Lung (tissue), 12 donors: ENCODE measurements around the gene PHF12. TPM values are rescaled to one million over a fixed set of nuclear protein-coding genes. Genes with fewer than 3 reads are reported as not detected.

Source experiments
- ATAC-seq: fragments of 200-7000 bp; cut with Tn5 transposase; one replicate; pipeline ENCODE4 v1.9.1; 2020; ENCODE audit warnings: moderate number of reproducible peaks; ENCODE audit not compliant: insufficient read depth, low FRiP score
- DNase-seq, 3 donors: peaks; one replicate each; pipeline ENCODE4 v3.0.0-alpha.2; 2013 to 2017
- H3K27ac ChIP-seq, 2 donors: one replicate each; pipeline ENCODE4 v1.5.1; 2013; ENCODE audit warnings: mild to moderate bottlenecking in 2 of 2, moderate library complexity in 2 of 2, control low read depth in 1 of 2, inconsistent platforms in 1 of 2, low read depth in 1 of 2, low read length in 1 of 2
- H3K27me3 ChIP-seq, 3 donors: one replicate each; pipeline ENCODE4 v1.5.1; 2013; ENCODE audit warnings: low read length in 2 of 3; ENCODE audit not compliant: control insufficient read depth in 3 of 3, insufficient read depth in 3 of 3
- H3K36me3 ChIP-seq, 4 donors: one replicate each; pipeline ENCODE4 v1.5.1; 2013; ENCODE audit warnings: low read length in 4 of 4, mild to moderate bottlenecking in 1 of 4, moderate library complexity in 1 of 4; ENCODE audit not compliant: control insufficient read depth in 4 of 4, insufficient read depth in 4 of 4
- H3K4me1 ChIP-seq, 5 donors: one replicate each; pipeline ENCODE4 v1.5.1; 2013; ENCODE audit warnings: low read length in 5 of 5, mild to moderate bottlenecking in 2 of 5, moderate library complexity in 1 of 5; ENCODE audit not compliant: control insufficient read depth in 5 of 5, insufficient read depth in 5 of 5
- H3K4me3 ChIP-seq: one replicate; pipeline ENCODE4 v1.5.1; 2013; ENCODE audit warnings: mild to moderate bottlenecking, control low read depth, moderate library complexity
- H3K9ac ChIP-seq, 2 donors: one replicate each; pipeline ENCODE4 v1.5.1; 2013; ENCODE audit warnings: low read length in 2 of 2, control low read depth in 1 of 2; ENCODE audit not compliant: insufficient read depth in 1 of 2
- H3K9me3 ChIP-seq, 4 donors: one replicate each; pipeline ENCODE4 v1.5.1; 2013; ENCODE audit warnings: low read length in 3 of 4, mild to moderate bottlenecking in 1 of 4, moderate library complexity in 1 of 4; ENCODE audit not compliant: control insufficient read depth in 4 of 4, insufficient read depth in 3 of 4
- CTCF ChIP-seq: IDR thresholded peaks from 2 replicates; pipeline ENCODE4 v1.5.1; 2012; ENCODE audit warnings: mild to moderate bottlenecking; ENCODE audit errors: control extremely low read depth, extremely low read depth
- WGBS, 2 donors: extraction: QIAGEN DNeasy Blood & Tissue Kit; methylation state at CpG; one replicate each; pipeline ENCODE4 v1.1.7; 2013; 5-methylcytosine and 5-hydroxymethylcytosine counted together
- polyA plus RNA-seq, 2 donors: library from polyadenylated mRNA; stranded (reverse); fragments of 200-250 nt; gene quantifications; one replicate each; pipeline ENCODE4 v1.2.1, GENCODE V29; 2013
- total RNA-seq, 2 donors: library from RNA; depleted of rRNA in 1 of 2; stranded (reverse); fragments of >200 nt in 1 of 2; gene quantifications; one replicate each; pipeline ENCODE4 v1.2.1, GENCODE V29; 2014 to 2021
- donor health status: control.
- donor health status: control.
- donor health status: Bipolar disorder and iron deficiency.
- donor health status: healthy.
- donor health status: DM: yes; HTN: yes; CAD: no.

PHF12 gene
- total and polyA plus RNA-seq, 4 donors, result 12.6 to 59.1 (median 37.3) TPM

- WGBS, 2 donors, result 91 to 92% methylated on average over 2 of the region's 2 CpGs
- DNase-seq, result no peak
Measured at GRCh38 chr17:28978356-28978964, 27.1 kb upstream of the PHF12 start.

DNA sequence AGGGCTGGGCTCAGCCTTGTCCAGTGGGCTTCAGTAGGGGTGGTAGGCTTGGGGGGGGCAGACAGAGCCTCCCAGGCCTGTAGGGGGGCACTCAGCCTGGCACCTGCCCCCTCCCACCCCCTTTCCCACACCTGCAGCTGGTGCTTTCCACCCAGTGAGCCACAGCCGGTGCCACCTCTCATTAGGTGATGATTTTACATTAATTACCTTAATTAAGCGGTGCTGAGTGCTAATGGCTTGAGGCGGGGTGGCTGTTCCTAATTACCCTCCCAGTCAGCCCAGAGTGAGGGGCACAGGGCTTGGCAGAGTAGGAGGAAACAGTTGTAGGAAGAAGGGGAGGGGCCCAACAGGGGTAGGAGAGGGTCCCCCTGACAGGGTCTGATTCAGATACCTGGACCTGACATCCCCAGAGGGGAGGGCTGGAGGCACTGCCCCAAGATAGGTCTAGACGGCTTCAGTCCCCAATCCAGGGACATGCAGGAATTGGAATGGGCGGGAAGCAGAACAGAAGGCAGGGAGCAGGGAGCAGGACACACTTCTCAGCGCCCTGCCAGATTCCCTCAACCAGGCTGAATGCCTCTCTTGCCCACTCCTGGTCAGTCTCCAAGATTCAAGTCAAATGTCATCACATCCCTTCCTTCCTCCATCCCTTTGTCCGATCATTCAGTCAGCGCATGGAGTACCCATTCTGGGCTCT is 26.5 kb upstream of the PHF12 start:
- H3K27ac ChIP-seq, result no peak overlapping the region
- TF ChIP-seq CTCF, result no peak
- WGBS, 2 donors, result 72 to 83% methylated on average over 7 to 8 of the region's 8 CpGs
- H3K4me3 ChIP-seq, result no peak overlapping the region
- H3K36me3 ChIP-seq, result no peaks in the 10 kb centered on the region
- no peak for DNase-seq
- H3K9me3 ChIP-seq, result no peaks in the 10 kb centered on the region
- H3K9ac ChIP-seq, result no peak overlapping the region
- no peak for ATAC-seq
- H3K27me3 ChIP-seq, result no peaks in the 10 kb centered on the region
- H3K4me1 ChIP-seq, result peaks cover 0 to 13% (median 8%) of the 10 kb centered on the region in 5 donors

More at GRCh38 chr17:28978356-28978964, 27.1 kb upstream of the PHF12 start:
- ATAC-seq, result no peak
- H3K27me3 ChIP-seq, result no peaks in the 10 kb centered on the region
- H3K4me3 ChIP-seq, result no peak overlapping the region
- peaks cover 0 to 9% (median 4%) of the 10 kb centered on the region in 5 donors for H3K4me1 ChIP-seq
- no peak overlapping the region for H3K27ac ChIP-seq
- no peaks in the 10 kb centered on the region for H3K9me3 ChIP-seq
- TF ChIP-seq CTCF, result no peak
- no peaks in the 10 kb centered on the region for H3K36me3 ChIP-seq
- no peak overlapping the region for H3K9ac ChIP-seq

DNA sequence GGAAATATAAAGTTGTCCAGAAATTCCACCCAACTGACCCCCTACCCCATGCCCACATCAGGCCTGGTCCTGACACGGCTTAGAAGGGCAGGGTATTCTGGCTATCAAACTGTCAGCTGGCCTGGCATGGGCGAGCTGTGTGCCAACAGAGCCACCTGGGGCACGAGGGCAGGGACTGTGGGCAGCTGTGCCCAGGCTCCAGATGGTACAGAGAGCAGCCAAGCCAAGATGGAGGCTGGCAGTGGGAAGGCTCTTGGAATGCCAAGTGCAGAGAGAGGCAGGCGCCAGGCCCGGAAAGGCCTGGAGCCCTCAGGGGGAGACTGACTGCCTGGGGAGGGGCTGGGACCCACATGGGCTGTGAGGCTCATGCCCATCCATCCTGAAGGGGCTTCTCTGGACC is 24.3 kb upstream of the PHF12 start:
- ATAC-seq (no peak), DNase-seq (no peak)
- Histone ChIP-seq H3K9me3 (no peaks in the 10 kb centered on the region), H3K4me3 (no peak overlapping the region), H3K27me3 (no peaks in the 10 kb centered on the region), H3K9ac (no peak overlapping the region), H3K36me3 (no peaks in the 10 kb centered on the region), H3K27ac (no peak overlapping the region), H3K4me1 (peaks cover 0 to 13% (median 4%) of the 10 kb centered on the region in 5 donors)
- TF ChIP-seq CTCF, result no peak
- WGBS, 2 donors, result 90 to 96% methylated on average over 5 of the region's 5 CpGs
